Measurements from ENCODE around the gene CNP. TPM values are rescaled to one million over a fixed set of nuclear protein-coding genes. Genes with fewer than 3 reads are reported as not detected.

The CNP gene
- total and polyA plus RNA-seq, 10 of the 15 experiments (the other 5 are each of a cell fraction or from before 2014, with no cell fraction given): 1.8 to 60.7 (median 31.4) TPM

DNA sequence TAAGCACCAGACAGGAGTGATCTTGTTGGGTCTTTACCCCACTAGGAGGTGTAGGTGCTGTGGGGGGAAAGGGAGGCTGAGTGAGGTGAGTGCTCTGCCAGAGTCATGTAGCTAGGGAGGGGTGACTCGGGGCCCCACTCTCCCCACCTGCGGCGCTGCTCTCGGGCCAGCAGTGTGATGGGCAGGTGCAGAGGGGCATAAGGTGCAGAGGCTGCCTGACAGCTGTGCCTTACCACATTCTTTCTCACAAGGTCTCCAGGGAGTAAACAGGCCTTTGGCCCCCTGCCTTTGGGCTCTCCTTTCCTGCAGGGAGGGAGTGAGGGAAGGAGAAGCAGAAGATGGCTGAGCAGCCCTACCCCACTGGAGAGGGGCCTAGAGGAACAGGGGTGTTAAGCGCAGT is 4.5 kb upstream of the CNP start:
- TF ChIP-seq, protein P1, sequence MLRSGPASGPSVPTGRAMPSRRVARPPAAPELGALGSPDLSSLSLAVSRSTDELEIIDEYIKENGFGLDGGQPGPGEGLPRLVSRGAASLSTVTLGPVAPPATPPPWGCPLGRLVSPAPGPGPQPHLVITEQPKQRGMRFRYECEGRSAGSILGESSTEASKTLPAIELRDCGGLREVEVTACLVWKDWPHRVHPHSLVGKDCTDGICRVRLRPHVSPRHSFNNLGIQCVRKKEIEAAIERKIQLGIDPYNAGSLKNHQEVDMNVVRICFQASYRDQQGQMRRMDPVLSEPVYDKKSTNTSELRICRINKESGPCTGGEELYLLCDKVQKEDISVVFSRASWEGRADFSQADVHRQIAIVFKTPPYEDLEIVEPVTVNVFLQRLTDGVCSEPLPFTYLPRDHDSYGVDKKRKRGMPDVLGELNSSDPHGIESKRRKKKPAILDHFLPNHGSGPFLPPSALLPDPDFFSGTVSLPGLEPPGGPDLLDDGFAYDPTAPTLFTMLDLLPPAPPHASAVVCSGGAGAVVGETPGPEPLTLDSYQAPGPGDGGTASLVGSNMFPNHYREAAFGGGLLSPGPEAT (IDR thresholded peaks at IDR 0.05; ENCODE audit: low read depth): no peak
- no peak for TF ChIP-seq KLF5 (IDR thresholded peaks at IDR 0.05; ENCODE audit: partially characterized antibody)
- H3K36me3 ChIP-seq (ENCODE audit: control insufficient read depth in 2 of 2, insufficient read depth in 2 of 2, low read length in 1 of 2): no peaks in the 10 kb centered on the region
- BruUV-seq (replicated peaks): no TSS peak
- SMC1A ChIA-PET (ENCODE audit: uncharacterized antibody, unreplicated experiment): interaction anchor here (1.1 to 5.7 kb wide), 7 partner anchors 16 to 170 kb away, joined by 3 to 28 read pairs (median 4); partner anchors contain the start of genes DHX58 and KAT2A
- no peak overlapping the region for H3K9ac ChIP-seq (ENCODE audit: control insufficient read depth, insufficient read depth, low read length)
- H2AFZ ChIP-seq (ENCODE audit: control insufficient read depth, low read depth, low read length): no peak overlapping the region
- RAD21 ChIA-PET (ENCODE audit: unreplicated experiment): interaction anchor here (0.8 to 1.7 kb wide), 6 partner anchors 57 to 216 kb away, joined by 3 to 6 read pairs (median 4); partner anchors contain the start of genes DHX58 and NKIRAS2
- FAIRE-seq: no peak
- H3K4me2 ChIP-seq (ENCODE audit: control insufficient read depth, insufficient read depth): no peak overlapping the region
- 22% methylated on average over 5 of the region's 5 CpGs for WGBS (ENCODE audit: insufficient coverage, insufficient replicate concordance, low lambda C conversion rate, missing lambda C conversion rate)
- CTCF ChIA-PET: interaction anchor here (0.6 to 9.4 kb wide), 14 partner anchors 18 to 788 kb away, joined by 3 to 116 read pairs (median 8); partner anchors contain the start of genes DHX58, DNAJC7, HCRT and KAT2A
- in situ Hi-C loops (cut with MboI): loop anchor here (5.0 kb wide), 1 partner anchor 150 kb away; the partner anchor contains the start of gene DHX58
- no peaks in the 10 kb centered on the region for H3K27me3 ChIP-seq (replicated peaks in 1 of 2; ENCODE audit: control insufficient read depth in 2 of 2, insufficient read depth in 2 of 2, low read length in 1 of 2)
- intact Hi-C loops (cut with micrococcal nuclease; ENCODE audit: unreplicated experiment): no loop called here
- H3K79me2 ChIP-seq (ENCODE audit: control insufficient read depth, insufficient read depth, low read length): peaks cover 4% of the 10 kb centered on the region
- no peak for ATAC-seq
- no peaks in the 10 kb centered on the region for H4K20me1 ChIP-seq (ENCODE audit: control insufficient read depth, insufficient read depth)
- no peak overlapping the region for H3K27ac ChIP-seq (ENCODE audit: control insufficient read depth, insufficient read depth)
- no peak overlapping the region for H3K4me3 ChIP-seq
- POLR2A ChIA-PET: interaction anchor here (1.6 kb wide), 1 partner anchor 159 kb away, joined by 8 read pairs; the partner anchor contains the start of gene KAT2A
- H3K4me1 ChIP-seq (ENCODE audit: control insufficient read depth, insufficient read depth, low read length): peaks cover 3% of the 10 kb centered on the region; the same call in 1 of the 2 replicates
- no peaks in the 10 kb centered on the region for H3K9me3 ChIP-seq (replicated peaks; ENCODE audit: control insufficient read depth, insufficient read depth, low read length)
- no peak for DNase-seq (ENCODE audit: low read depth, low spot score)
